ENCODE results near the gene TMCC2.

TMCC2 gene

DNA sequence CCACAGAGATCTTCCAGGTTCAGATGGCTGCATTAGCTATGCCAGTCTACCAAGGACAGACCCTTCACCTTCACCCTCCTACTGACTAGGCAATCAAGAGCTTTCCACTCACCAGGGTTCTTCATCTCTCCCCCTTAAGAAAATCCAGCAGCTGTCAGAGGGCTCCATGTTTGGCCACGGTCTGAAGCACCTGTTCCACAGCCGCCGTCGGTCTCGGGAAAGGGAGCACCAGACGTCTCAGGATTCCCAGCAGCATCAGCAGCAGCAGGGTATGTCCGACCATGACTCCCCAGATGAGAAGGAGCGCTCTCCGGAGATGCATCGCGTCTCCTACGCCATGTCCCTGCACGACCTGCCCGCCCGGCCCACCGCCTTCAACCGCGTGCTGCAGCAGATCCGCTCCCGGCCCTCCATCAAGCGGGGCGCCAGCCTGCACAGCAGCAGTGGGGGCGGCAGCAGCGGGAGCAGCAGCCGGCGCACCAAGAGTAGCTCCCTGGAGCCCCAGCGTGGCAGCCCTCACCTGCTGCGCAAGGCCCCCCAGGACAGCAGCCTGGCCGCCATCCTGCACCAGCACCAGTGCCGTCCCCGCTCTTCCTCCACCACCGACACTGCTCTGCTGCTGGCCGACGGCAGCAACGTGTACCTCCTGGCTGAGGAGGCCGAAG lies 13.8 kb downstream of the TMCC2 start:
- DNase-seq: no peak

- peak in 1 of 2 experiments; percentile 20 for DNase-seq
Observed at GRCh38 chr1:205243350-205244191, 15.8 kb downstream of the TMCC2 start.

- no peak for DNase-seq
Observed at GRCh38 chr1:205244384-205244783, 16.6 kb downstream of the TMCC2 start.

DNA sequence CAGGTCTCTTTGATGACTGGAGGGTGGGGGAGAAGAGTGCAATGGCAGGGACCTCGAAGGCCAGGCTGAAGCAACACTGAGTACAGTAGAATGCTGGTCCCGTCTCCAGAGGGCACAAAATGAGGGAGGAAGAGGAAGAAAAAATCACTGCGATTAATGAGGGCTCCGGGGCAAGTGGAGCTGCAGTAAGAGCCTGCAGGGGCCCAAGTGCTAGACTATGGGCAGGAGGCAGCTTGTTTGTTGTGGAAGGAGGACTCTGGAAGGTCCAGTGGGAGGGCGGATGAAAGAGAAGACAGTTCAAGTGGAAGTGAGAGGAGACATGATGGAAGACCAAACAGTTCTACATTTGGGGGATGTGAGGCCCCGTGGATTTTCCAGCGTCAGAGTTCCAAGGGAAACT lies 17.4 kb downstream of the TMCC2 start:
- DNase-seq: no peak

GRCh38 chr1:205246351-205247119 lies 18.8 kb downstream of the TMCC2 start:
- no peak for DNase-seq

DNA sequence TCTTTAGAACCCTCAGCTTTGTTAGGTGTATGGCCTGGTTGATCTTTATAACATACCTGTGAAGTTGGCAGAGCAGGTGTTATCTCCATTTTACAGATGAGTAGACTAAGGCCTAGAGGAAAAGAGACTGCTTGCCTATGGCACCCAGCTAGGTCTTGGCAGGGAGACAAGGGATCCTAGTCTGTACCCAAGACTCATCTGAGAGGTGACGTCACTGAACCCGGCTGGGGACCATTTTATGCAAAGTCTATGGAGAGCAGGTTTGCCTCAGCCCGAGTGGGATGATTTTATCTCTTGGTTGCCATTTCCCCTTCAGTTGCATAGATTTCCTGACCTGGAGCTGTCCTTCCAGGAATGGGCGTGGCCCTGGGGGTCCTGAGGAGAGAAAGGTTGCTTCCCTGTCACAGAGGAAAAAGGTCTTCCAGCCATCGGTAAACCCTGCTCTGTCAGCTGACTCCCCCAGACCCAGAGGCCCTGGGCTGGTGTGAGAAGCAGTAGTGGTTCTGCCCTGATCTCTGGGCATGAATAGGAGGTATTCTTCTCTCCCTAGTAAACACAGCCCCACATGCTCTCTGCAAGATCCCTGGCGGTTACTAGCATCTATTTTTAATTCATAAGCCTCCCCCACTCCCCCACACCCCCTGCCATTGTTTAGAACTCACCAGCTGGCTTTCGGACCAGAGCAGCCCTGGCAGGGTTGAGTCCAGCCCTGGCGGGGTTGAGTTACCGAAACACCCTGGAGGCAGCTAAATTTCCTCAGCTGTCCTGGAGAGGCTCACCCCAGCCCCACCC lies 19.6 kb downstream of the TMCC2 start:
- no peak for DNase-seq

DNA sequence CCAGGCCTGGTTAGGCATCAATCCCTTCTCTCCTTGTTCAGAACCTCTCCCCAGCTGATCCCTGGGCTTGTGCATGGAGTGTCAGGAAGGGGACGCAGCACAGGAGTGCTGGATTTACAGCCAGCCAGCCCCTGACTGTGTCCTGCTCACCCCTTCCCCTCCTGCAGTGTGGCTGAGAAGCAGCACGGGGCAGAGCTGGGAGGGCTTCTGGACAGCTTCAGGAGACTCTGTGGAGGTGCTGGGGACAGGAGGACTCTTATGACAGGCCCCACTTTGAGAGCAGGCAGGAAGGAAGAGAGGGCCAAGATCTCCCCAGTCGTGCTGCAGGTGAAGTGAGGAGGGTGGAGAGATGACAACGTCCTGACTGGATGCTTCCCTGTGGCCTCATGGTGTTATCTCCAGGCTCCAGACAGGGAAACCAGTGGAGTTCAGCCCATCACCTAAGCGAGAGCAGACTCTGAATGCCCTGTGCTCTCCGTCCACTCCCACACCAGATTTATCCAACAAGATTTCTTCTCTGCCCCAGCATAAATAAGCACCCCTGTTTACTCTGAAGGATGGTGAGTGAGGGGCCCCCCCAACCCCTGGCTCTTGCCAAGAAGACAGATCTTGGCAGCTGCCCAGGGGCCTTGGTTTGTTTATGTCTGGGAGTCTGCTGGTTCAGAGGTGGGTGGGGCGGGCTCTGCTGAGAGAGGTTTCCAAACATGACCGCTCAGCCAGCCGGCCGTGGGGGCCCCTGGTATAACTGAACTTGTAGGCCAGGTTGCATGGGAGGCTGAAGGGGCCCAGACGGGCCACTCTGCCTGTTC lies 21.3 kb downstream of the TMCC2 start:
- no peak for DNase-seq

GRCh38 chr1:205249651-205250050 lies 21.9 kb downstream of the TMCC2 start:
- DNase-seq: no peak

- DNase-seq: no peak
Observed at GRCh38 chr1:205250699-205251098, 23.0 kb downstream of the TMCC2 start.

DNA sequence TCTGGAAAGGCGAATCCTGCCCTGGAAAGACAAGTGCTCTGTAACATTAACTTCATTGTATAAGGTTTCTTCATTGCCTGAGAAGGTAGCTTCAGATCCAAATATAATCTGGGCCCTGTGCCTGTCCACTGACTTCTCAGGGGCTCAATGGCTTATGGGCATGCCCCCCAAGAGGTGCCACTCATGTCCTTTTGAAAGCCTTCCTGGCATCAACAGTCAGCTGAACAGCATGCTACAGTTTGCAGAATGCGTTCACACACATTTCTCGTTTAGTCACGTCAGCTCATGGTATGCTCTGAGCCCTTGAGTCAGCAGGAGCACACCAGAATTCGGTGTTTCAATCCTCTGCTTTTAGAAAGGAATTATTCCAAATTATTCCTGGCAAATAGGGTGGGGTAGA lies 23.8 kb downstream of the TMCC2 start:
- DNase-seq: no peak

GRCh38 chr1:205255941-205256780 lies 28.4 kb downstream of the TMCC2 start:
- peak; percentile 73 to 77 for DNase-seq

GRCh38 chr1:205256951-205257625 lies 29.3 kb downstream of the TMCC2 start:
- DNase-seq: no peak

GRCh38 chr1:205257735-205258134 lies 30.0 kb downstream of the TMCC2 start:
- DNase-seq: no peak

DNA sequence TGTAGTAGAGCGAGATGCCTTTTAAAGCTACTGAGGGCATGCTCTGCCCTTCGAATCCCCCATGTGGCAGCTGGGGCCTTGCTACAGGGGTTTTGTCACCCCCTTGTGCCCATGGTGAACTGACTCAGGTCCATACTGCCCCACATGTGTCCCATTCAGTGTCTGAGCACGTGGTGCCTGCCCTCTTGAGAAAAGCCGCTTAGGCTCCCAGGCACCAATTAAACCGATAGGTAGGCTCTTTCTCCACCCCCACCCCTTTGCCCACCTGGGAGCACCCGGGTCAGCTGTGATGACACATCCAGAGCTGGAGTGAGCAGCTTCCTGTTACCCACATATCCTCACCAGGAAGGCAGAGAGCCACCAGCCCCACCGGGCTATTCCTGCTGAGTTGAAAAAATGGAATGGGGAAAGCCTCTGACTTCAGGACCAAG lies 30.5 kb downstream of the TMCC2 start:
- no peak for DNase-seq

GRCh38 chr1:205258719-205259118 lies 31.0 kb downstream of the TMCC2 start:
- DNase-seq: no peak

DNA sequence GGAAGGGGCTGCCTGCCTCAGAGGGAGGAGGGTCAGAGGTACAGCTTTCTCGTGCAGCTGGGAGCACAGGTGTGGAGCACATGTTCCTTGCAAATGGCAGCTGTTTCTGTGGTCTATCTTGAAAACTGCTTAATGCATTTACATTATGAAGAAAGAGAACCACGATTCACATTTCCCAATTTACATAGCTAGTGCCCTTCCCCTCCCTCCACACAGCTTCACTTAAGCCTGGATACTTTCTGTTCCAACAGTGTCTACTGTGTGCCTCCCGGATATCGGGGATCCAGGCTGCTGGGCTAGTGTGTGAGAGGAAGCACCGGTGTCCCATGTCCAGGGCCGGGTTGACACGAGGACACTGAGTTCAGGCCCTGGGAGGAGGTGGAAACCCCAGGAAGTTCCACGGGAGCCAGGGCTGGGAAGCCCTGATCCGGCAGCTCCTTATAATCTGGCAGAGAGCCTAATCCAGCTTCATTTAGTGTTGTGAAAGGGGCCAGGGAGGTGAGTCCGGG lies 31.6 kb downstream of the TMCC2 start:
- DNase-seq: no peak

- DNase-seq: no peak
Observed at GRCh38 chr1:205259998-205260397, 32.3 kb downstream of the TMCC2 start.

DNA sequence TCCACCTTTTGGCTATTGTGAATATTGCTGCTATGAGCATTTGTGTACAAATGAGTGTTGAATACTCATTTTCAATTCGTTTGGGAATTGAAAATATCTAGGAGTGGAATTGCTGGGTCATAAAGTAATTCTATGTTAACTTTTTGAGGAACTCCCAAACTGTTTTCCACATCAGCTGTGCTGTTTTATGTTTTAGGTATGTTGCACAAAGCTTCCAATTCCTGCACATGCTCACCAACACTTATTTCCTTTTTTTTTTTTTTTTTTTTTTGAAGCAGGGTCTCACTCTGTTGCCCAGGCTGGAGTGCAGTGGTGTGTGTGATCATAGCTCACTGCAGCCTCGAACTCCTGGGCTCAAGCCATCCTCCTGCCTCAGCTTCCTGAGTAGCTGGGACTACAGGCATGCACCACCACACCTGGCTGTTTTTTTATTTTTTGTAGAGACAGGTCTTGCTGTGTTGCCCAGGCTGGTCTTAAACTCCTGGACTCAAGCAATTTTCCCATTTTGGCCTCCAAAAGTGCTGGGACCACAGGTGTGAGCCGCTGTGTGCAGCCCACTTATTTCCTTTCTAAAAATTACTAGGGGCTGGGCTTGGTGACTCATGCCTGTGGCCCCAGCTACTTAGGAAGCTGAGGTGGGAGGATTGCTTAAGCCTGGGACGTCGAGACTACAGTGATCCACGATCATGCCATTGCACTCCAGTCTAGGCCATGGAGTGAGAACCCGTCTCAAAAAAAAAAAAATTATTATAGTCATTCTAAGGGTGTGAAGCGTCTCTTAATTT lies 33.4 kb downstream of the TMCC2 start:
- DNase-seq: peak; percentile 54 to 60

All from Kasumi-1 (cell line).